OCI-M1 (cell line): ENCODE data around the gene NBAS.
A peak's percentile ranks its signal among the peaks of the same experiment; 100 is the strongest.
"Not testable (repeated sequence)": the region's sequence is repeated elsewhere in the genome, so short reads cannot be mapped to it uniquely, and the experiment has no call there.

Experiments
- DNase-seq: peaks from one replicate; lab custom pipeline; 2025; lab: John Stamatoyannopoulos, UW

The NBAS gene

GRCh38 chr2:15460112-15460620, 101.0 kb downstream of the NBAS start:
- DNase-seq = no peak

GRCh38 chr2:15458277-15458676, 102.9 kb downstream of the NBAS start:
- DNase-seq = no peak

DNA sequence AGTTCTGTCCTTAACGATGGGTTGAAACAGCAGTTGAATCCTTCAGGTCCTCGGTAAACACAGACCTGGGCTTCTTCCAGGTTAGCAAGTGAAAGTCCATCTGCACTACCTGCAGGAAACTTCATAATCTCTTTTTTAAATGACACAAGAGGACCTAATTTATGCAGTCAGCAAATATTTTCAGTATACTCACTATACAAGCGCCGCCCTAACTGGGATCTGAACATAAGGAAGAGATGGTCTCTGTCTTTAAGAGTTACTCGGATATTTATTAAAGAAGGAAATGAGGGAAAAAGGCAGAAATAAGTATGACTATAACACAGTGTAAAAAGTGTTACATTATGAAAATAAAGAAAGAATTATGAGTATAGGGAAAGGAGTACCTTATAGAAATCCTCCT, 103.3 kb downstream of the NBAS start:
- no peak for DNase-seq

DNA sequence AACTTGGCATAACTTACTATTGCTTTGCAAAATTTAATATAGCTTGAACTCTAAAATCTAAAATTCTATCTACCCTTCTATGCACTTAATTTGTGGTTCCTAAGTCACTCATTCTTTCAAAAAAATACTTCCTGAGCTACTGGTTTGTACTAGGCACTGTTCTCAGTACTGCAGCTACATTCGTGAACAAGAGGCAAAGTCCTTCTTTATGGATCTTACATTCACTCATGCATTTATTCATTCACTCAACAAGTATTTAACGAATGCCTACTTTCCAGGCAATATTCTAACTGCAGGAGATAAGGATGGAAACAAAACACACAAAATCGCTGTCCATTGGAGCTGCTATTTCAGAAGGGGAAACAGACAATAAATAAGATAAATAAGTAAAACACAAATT, 104.8 kb downstream of the NBAS start:
- no peak for DNase-seq

- peak; percentile 18 for DNase-seq
Observed at GRCh38 chr2:15450808-15451207, 110.3 kb downstream of the NBAS start.

DNA sequence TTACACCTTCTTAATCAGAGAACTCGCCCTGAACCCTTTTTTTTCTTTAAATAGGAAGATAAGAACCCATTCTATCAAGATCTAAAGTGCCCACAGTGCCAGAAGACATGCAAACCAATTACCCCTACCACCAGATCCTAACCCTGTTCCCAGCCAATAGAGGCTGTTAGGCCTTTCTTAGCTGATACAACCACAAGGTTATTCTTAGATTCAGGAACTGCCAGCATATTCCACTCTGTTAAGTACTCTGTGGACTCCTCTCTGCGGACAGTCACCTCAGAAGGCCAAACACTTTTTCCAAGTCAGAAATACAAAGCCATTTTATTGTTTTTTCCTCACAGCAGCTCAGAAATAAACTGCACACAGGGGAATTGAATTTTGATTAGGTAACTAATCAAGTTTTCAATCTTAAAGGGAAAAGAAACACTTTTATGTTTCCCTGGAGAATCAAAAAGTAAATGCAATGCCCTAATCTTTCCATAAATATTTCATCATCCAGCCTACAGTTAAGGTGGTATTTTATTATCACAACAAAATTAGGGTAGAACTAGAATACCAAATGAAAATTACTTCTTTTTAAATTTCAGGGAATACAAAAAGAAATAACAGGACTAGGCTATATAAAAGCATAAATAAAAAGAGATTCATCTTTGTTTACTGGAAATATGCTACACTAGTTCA, 111.4 kb downstream of the NBAS start:
- peak; percentile 87 for DNase-seq

DNA sequence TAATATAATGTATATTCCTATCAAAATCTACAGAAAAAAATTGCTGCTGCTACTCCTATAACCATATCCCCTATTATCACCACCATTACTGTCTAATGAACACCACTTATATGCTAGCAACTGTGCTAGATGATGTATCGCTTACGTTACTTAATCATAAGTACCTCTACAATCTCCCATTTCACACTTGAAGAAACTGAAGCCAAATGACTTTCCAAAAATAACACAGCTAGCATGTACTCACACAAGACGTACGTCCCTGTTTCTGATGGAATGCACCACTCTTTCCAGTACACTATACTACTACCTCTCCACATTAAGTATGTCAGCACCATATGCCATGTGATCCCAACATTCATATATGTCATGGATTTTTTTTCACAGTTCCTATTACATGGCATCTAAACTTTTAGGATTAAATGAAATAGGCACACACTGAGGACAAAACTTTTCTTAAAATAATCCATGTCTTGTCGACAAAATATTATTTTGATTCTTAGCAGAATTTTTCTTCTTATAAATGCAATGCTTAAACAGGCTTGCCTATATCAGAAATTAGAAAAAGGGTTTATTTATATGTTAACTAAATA, 112.8 kb downstream of the NBAS start:
- no peak for DNase-seq

DNA sequence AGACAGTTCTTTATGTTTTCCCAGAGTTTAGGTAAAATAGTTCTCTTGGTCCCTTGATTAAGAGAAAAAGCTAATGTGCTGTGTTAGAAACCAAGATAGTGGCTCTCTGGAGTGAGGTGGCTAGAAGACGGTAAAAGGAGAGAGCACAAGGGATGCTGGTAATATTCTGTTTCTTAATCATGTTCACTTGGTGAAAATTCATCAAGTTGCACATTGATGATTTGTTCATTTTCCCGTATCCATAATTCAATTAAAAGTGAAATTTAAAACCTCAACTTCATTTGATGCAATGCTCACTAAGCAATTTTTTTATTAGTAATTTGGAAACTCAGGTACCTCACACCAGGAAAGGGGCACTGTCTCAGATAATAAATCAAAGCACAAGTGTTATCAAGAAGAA, 113.8 kb downstream of the NBAS start:
- DNase-seq = no peak

- no peak for DNase-seq
Observed at GRCh38 chr2:15446961-15447360, 114.2 kb downstream of the NBAS start.

GRCh38 chr2:15445891-15446562, 115.1 kb downstream of the NBAS start:
- DNase-seq = peak; percentile 14

GRCh38 chr2:15439768-15440524, 121.2 kb downstream of the NBAS start:
- not testable (repeated sequence) for DNase-seq

GRCh38 chr2:15439366-15439765, 121.8 kb downstream of the NBAS start:
- DNase-seq = not testable (repeated sequence)

- DNase-seq = no peak
Observed at GRCh38 chr2:15436195-15436594, 124.9 kb downstream of the NBAS start.

GRCh38 chr2:15435474-15435873, 125.7 kb downstream of the NBAS start:
- DNase-seq = no peak

DNA sequence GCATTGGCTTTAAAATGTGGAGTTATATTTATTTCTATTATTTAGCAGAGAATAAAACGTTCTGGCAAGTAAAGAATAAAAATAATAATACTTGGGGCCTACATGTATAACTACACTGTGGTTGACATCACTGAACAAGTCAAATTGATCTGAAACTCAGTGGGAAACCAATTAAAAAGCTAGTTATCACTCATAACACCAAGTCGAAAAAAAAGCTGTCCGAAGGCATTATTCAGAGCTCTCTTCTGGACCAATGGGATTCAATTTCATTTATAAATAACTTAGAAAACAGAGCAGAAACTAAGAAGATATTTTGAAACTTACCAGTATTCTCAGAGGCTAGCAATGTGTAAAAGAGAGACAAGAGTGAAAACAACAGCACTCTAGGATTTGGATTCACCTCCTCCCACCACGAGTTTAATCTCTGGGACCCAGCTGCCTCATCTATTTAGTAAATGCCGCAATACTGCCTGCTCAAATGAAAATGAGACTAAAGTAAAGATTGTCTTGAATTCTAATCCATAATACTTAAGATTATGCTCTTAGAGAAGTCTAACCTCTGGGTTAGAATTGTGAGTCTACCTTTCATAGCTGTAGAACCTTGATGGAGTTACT, 128.4 kb downstream of the NBAS start:
- peak; percentile 69 for DNase-seq

DNA sequence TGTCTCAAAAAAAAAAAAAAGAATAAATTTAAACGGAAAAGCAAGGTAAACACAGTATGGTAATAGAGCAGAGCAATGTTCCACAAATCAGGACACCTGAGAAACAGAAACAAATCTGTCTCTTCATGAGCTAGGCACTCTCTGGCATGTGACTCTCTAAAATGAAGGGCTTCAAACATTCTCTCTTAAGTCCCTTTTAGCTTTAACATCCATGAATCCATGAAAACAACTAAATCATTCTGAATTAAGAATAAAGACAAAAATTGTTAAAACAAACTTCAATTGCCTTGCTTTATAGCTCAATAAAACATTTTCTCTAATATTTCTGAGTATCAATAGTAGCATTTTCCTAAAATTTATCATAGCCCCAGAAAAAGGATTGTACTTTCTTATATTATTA, 132.1 kb downstream of the NBAS start:
- DNase-seq = no peak

- no peak for DNase-seq
Observed at GRCh38 chr2:15427987-15428386, 133.1 kb downstream of the NBAS start.

DNA sequence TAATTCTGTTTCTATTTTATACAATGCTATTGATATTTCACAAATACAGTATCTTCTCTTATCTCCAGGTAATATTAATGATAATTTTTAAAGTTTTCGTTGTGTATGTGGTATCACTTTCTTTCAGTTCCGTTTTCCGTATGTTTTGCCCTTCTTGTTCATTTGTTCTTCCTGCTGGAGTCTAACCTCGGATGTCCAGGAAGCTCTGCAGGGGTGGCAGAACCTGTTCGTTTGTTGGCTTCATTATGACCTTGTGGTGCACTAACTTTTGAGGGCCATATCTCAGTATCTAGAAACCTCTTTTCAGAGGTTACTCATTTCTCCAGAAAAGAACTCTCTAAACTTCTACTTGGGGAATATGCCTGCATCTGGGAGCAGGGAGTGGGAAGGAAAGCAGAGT, 134.5 kb downstream of the NBAS start:
- no peak for DNase-seq

DNA sequence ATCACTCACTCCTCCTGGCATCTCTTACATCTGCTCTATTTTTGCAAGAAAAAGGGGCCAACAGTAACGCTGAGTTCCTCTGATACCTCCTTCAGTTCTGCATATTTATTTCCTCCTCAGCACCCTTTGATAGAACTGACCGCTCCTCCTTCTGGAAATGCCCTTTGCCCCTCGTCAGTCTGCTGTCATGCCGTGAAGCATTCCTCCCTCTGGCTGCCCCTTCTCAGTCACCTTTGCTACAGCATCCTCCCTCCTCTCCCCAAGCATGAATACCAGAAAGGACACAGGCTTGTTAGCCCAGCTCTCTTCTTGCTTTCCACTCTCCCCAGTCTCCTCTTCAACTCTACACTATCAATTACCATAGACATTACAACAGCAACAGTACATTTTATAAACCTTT, 135.4 kb downstream of the NBAS start:
- DNase-seq = no peak

DNA sequence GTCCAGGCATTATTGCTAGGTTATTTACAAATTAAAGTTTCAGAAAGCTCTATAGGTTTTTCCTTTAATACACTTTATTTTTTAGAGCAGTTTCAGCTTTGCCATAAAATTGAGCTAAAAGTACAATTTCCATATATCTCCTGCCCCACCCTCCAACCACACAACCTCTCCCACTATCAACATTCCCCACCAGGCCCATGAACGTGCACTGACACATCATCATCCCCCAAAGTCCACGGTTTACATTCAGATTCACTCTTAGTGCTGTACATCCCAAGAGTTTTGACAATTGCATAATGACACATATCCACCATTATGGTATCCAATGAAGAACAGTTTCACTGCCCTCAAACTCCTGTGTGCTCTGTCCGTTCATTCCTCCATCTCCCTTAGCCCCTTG, 139.4 kb downstream of the NBAS start:
- DNase-seq = peak; percentile 26

GRCh38 chr2:15415748-15416147, 145.4 kb downstream of the NBAS start:
- no peak for DNase-seq

DNA sequence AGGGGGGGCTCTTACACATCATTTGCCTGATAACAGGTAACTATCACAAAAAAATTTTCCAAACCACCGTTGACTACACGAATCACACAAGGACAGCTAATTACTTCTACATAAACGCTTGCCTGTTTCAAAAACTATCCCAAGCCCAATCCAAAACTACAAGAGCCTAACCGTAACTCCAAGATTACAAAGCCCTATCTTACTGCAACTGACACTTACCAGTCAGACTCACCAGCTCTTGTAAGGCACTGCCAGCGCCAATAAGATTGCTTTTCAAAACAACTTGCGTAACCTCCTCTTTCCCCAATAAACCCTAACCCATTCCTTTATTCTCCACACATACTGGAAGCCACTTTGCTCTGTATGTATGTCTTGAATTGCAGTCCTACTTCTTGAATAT, 148.4 kb downstream of the NBAS start:
- DNase-seq = no peak
